ENCODE results near the gene RPS5. TPM values are rescaled to one million over a fixed set of nuclear protein-coding genes. Genes with fewer than 3 reads are reported as not detected.

The RPS5 gene
- total and polyA plus RNA-seq, 9 of the 15 experiments (the other 6 are each of a cell fraction or from before 2014, with no cell fraction given), result 1,228 to 3,570 (median 2,484) TPM

GRCh38 chr19:58362272-58362994 lies 24.6 kb upstream of the RPS5 start, which contains the start of gene ZNF497 (continued):
- TF ChIP-seq CEBPG (CRISPR knock-in tag; IDR thresholded peaks at IDR 0.05), result no peak
- no peak for TF ChIP-seq CEBPG (tag; conservative IDR thresholded peaks at IDR 0.05 in 1 of 2, IDR thresholded peaks at IDR 0.05 in 1 of 2)
- TF ChIP-seq SRF (CRISPR knock-in tag; IDR thresholded peaks at IDR 0.05), result no peak; a peak in 2 of 4 replicates
- TF ChIP-seq NFIC (IDR thresholded peaks at IDR 0.05), result no peak
- TF ChIP-seq EHMT2 (IDR thresholded peaks at IDR 0.05), result no peak
- TF ChIP-seq L3MBTL2 (IDR thresholded peaks at IDR 0.05), result peak; percentile 70; the same call in 1 of the 2 replicates
- no peak; the same call in 1 of the 2 replicates for TF ChIP-seq PTBP1 (IDR thresholded peaks at IDR 0.05; ENCODE audit: low read depth, low read length)
- TF ChIP-seq MCM7 (IDR thresholded peaks at IDR 0.05), result no peak
- TF ChIP-seq ZNF253 (CRISPR knock-in tag; conservative IDR thresholded peaks at IDR 0.05), result no peak
- peak; percentile 83 for TF ChIP-seq POLR2AphosphoS5 (IDR thresholded peaks at IDR 0.05; ENCODE audit: control insufficient read depth, insufficient read depth, low read depth, low read length)
- TF ChIP-seq POLR2AphosphoS2 (IDR thresholded peaks at IDR 0.05; ENCODE audit: low read length), result peak; percentile 36; the same call in 1 of the 2 replicates
- no peak for TF ChIP-seq WHSC1 (IDR thresholded peaks at IDR 0.05; ENCODE audit: low read length)
- peak; percentile 9; the same call in 1 of the 2 replicates for TF ChIP-seq DEAF1 (CRISPR knock-in tag; IDR thresholded peaks at IDR 0.05)
- peak; percentile 92 for TF ChIP-seq ELF2 (CRISPR knock-in tag; IDR thresholded peaks at IDR 0.05)
- no peak for TF ChIP-seq ZSCAN32 (CRISPR knock-in tag; IDR thresholded peaks at IDR 0.05)
- TF ChIP-seq ZNF280B (CRISPR knock-in tag; IDR thresholded peaks at IDR 0.05), result no peak
- TF ChIP-seq FOXA3 (CRISPR knock-in tag; conservative IDR thresholded peaks at IDR 0.05 in 1 of 2, IDR thresholded peaks at IDR 0.05 in 1 of 2), result no peak
- TF ChIP-seq, protein P1, sequence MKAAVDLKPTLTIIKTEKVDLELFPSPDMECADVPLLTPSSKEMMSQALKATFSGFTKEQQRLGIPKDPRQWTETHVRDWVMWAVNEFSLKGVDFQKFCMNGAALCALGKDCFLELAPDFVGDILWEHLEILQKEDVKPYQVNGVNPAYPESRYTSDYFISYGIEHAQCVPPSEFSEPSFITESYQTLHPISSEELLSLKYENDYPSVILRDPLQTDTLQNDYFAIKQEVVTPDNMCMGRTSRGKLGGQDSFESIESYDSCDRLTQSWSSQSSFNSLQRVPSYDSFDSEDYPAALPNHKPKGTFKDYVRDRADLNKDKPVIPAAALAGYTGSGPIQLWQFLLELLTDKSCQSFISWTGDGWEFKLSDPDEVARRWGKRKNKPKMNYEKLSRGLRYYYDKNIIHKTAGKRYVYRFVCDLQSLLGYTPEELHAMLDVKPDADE (conservative IDR thresholded peaks at IDR 0.05; ENCODE audit: control insufficient read depth, low read depth, low read length), result peak; percentile 83
- peak; percentile 94 for TF ChIP-seq HDAC3 (IDR thresholded peaks at IDR 0.05; ENCODE audit: borderline replicate concordance, partially characterized antibody)
- TF ChIP-seq OTX1 (CRISPR knock-in tag; IDR thresholded peaks at IDR 0.05), result no peak; the same call in 1 of the 2 replicates
- no peak for TF ChIP-seq ZBTB8A (IDR thresholded peaks at IDR 0.05; ENCODE audit: partially characterized antibody)
- 0 out of 2 replicates have a peak, but pooled peaks have one; percentile 36 for TF ChIP-seq ZZZ3 (IDR thresholded peaks at IDR 0.05)
- no peak for TF ChIP-seq TARDBP (IDR thresholded peaks at IDR 0.05)
- TF ChIP-seq NEUROD1 (IDR thresholded peaks at IDR 0.05; ENCODE audit: borderline replicate concordance, low read depth, low read length, partially characterized antibody), result peak; percentile 90
- TF ChIP-seq BDP1 (IDR thresholded peaks at IDR 0.05; ENCODE audit: insufficient read depth, insufficient read length), result no peak
